ENCODE results near the gene FCER2. TPM values are rescaled to one million over a fixed set of nuclear protein-coding genes. Genes with fewer than 3 reads are reported as not detected.

Gene FCER2
- total RNA-seq, 1 donor from 2014 or later = not detected

- DNase-seq = no peak
Measured at GRCh38 chr19:7699417-7700401, 2.2 kb downstream of the FCER2 start.

GRCh38 chr19:7699003-7699402, 2.9 kb downstream of the FCER2 start:
- no peak for DNase-seq

DNA sequence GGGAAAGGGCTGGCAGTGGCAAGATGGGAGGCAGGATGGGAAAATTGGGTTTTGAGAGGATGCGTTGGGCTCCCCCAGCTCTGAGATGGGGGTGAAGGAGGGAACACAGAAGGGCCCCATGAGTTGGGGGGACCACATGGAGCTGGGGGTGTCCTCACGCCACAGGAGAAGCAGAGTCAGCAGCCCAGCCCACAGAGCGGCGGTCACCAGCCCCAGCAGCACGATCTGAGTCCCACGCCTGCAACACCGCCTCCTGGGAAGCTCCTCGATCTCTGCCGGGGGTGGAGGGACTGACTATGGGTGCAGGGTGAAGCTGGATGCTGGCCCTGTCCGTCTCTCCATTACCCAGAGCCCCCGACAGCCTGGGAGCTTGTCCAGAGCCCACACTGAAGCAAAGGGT, 3.3 kb downstream of the FCER2 start:
- DNase-seq = no peak

DNA sequence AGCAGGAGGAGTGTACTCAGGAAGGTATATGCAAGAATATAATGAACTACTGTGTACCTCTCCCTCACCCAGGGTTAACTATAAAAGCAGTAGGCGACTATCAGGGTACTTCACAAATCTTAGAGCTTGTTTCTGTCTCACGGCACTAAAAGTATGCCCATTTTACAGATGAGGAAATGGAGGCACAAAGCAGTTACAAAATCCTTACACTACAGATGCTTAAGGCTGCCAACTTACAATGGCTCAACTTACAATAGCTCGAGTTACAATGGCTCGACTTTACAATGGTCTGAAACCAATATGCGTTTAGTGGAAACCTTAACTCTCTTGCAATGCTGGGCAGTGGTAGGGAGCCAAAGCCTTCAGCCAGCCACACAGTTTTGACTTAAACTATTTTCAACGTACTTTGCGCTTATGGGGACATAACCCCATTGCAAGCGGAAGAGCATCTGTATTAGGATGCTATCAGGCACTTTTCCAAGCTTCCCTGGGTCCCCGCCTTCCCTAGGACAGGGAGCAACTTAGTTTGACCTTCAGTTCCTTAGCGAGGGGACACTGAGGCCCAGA, 4.1 kb downstream of the FCER2 start:
- no peak for DNase-seq

GRCh38 chr19:7694499-7694898, 7.4 kb downstream of the FCER2 start:
- DNase-seq = no peak

DNA sequence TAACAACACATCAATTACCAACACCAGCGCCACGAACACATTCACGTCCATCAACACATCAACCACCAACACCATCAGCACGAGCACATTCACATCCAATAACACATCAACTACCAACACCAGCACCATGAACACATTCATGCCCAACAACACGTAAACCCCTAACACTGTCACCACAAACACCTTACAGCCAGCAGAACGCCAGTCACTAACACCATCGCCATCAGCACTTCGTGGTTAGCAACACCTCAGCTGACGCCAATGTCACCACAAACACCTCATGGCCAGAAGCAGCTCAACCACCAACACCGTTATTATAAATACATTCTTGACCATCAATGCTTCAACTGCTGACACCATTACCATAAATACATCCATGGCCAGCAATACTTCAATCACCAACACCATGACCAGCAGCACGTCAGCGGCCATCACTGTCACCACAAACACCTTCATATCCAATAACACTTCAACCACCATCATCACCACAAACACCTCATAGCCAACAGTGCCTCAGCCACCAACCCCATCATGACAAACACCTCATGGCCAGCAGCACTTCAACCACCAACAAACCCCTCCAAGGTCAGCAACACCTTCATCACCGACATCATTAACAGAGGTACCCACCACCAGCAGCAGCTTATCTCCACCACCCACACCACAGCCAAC, 9.4 kb downstream of the FCER2 start:
- DNase-seq = no peak

DNA sequence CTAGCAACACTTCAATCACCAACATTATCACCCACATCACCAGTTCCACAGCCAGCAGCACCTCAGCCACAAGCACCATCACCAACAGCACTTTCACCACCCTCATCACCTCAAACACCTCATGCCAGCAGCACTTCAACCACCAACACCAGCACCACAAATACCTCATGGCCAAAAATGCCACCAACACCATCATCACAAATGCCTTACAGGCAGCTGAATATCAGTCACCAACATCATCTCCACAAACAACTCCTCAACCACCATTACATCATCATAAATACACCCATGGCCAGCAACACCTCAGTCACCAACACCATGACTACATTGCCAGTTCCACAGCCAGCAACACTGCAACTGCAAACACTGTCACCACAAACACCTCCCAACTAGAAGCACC, 10.4 kb downstream of the FCER2 start:
- no peak for DNase-seq

DNA sequence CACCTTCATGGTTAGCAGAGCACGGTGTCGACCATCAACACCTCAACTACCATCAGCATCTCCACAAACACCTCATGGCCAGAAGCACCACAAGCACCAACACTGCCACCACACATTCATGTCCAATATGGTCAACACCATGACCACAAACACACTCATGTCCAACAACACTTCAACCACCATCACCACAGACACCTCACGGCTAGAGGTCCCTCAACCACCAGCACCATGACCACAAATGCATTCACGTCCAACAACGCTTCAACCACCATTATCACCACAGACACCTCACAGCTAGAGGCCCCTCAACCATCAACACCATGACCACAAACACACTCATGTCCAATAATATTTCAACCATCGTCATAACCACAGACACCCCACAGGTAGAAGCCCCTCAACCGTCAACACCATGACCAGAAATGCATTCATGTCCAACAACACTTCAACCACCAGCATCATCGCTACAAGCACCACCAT, 11.1 kb downstream of the FCER2 start:
- DNase-seq = no peak

GRCh38 chr19:7689165-7689564, 12.8 kb downstream of the FCER2 start:
- DNase-seq = no peak

DNA sequence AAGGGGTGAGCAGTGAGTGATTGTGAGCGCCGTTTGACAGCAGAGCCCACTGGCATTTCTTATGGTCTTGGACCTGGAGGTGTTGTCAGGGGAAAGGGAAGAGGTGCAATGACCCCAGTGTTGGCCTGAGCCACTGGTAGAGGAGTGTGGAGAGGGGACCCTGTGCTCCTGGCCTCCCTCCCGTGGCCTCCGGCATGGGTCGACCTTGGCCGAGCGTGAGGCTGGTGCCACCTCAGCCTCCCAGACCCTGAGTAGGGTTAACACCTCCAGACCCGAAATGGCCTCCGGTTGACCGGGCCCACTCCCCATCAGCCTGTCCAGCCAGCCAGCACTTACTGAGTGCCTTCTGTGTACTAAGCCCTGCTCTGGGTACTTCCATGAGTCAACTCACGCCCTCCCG, 14.8 kb downstream of the FCER2 start:
- DNase-seq = no peak

- DNase-seq = no peak
Measured at GRCh38 chr19:7685546-7686445, 16.1 kb downstream of the FCER2 start.

- DNase-seq = no peak
Measured at GRCh38 chr19:7682175-7682855, 19.6 kb downstream of the FCER2 start.

GRCh38 chr19:7681340-7682174, 20.4 kb downstream of the FCER2 start:
- peak; percentile 82 for DNase-seq

- peak; percentile 95 for DNase-seq
Measured at GRCh38 chr19:7680606-7681339, 21.2 kb downstream of the FCER2 start, which contains the start of gene TRAPPC5. TRAPPC5 (plus strand) TSS chr19:7680833; CDS start chr19:7682254, 1,421 bp downstream.

- DNase-seq = no peak
Measured at GRCh38 chr19:7679771-7680605, 21.9 kb downstream of the FCER2 start.

GRCh38 chr19:7678971-7679751, 22.8 kb downstream of the FCER2 start:
- DNase-seq = peak; percentile 34

- DNase-seq = no peak
Measured at GRCh38 chr19:7677669-7678311, 24.1 kb downstream of the FCER2 start.

Data from tongue (tissue), 2 donors.